ENCODE measurements around the gene PDE6D.
"Not testable (repeated sequence)": the region's sequence is repeated elsewhere in the genome, so short reads cannot be mapped to it uniquely, and the experiment has no call there.

PDE6D gene

DNA sequence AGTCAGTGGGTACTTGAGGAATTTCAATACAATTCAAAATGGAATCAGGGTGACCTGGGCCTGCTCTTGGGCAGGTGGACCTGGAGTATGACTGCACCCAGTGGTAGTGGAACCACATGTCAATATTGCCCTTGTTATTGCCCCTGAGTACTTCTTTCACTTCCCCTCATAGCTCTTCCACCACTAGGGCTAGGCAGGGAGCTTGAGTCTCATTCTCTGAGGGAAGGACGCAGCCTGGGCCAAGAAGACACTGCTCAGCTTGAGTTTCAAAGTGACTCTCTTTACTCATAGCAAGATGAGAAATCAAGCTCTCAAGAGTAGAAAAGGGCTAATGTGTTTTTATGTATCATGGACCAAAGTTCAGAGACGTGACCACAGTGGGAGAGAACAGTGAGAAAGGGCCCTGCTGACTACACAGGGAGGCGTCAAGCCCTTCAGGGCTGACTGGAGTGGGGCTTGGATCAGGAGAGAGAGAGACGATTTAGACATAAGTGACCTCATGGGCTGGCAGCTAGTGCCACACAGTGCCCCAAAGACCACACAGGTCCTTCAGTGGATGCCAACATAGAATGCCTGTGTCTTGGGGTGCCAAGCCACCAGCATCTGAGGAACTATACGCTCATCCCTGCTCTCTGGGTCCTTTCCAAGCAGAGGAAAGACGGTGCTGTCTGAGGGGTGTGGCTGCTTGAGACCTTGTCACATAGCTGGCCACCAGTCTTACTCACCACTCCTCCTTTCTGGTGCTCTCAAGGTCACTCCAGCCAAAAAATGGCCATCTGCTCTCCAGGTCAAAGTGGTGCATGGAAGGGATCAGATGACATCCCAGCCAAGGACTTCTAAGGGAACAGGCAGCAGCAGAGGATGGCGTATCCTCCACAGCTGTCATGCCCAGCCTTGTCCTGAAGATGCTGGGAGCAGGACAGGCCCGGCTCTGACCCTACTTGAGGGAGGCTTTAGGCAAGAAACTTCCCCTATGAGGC, 59.8 kb downstream of the PDE6D start:
- DNase-seq (ENCODE audit: low read depth in 1 of 2, low spot score in 1 of 2): no peak

DNA sequence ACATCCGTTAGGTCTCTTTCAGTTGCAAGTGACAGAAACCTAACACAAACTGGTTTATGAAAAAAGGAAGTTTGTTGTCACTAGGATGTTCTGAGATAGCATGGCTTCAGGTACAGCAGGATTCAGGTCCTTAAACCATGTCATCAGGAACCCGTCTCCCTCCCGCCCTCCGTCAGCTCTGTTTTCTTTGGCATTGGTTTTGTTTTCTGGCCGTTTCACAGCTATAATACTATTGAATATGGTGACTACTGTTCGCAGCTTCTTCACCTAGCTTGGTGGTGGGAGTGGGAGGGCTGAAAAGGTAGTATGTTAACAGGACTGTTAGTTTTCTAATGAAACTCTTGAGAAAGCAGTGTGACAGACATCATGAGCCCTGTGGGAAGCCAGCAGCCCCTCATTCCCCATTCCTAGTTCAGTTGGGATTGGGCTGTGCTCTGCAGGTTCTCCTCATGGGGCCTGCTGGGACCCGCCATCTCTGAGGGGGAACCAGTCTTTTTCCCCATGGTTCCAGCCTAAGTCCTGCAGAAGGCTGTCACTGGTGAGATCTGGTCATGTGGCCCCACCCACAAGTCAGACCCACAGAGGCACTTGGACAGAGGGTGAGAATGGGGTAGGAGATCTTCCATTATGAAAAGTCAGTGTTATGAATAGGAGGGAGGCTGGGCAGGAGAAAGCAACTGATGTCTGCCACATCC, 60.6 kb downstream of the PDE6D start:
- DNase-seq (ENCODE audit: low read depth in 1 of 2, low spot score in 1 of 2): no peak

- DNase-seq (ENCODE audit: low read depth in 1 of 2, low spot score in 1 of 2): no peak
These were observed 62.3 kb downstream of the PDE6D start for GRCh38 chr2:231718799-231719198.

- DNase-seq (ENCODE audit: low read depth in 1 of 2, low spot score in 1 of 2): no peak
These were observed 63.6 kb downstream of the PDE6D start for GRCh38 chr2:231717281-231718171.

GRCh38 chr2:231716666-231717280, 64.3 kb downstream of the PDE6D start:
- DNase-seq (ENCODE audit: low read depth in 1 of 2, low spot score in 1 of 2): no peak

DNA sequence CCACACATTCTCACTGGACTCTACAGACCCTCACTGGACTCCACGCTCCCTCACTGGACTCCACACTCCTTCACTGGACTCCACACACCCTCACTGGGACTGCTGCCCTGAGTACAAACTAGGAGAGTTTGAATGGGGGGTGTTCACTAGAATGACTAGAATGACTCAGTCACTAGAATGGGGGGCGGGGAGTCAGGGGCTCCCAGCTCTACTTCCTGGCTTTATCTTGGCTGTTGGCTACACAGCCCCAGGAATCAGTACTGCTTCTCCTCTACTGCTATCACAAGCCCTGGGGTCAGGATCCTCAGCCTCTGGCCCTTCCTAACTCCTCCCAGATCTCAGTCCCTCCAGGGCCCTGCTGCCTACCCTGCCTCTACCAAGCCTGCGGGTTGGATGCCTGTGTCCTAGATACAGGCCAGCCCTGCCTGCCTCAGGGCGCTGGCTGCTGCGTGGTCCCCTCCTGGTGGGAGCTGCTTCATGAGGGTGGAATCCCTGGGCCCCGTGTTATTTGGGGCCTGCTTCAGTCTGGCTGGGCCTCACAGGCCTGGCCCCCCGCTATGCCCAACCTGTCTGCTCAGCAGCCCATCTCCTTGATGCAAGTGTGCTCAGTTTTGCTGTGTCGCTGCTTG, 65.0 kb downstream of the PDE6D start:
- no peak for DNase-seq (ENCODE audit: low read depth in 1 of 2, low spot score in 1 of 2)

- DNase-seq (ENCODE audit: low read depth in 1 of 2, low spot score in 1 of 2): no peak
These were observed 65.6 kb downstream of the PDE6D start for GRCh38 chr2:231715499-231715837.

- DNase-seq (ENCODE audit: low read depth in 1 of 2, low spot score in 1 of 2): peak; percentile 70 to 75
These were observed 66.2 kb downstream of the PDE6D start for GRCh38 chr2:231714639-231715498.

DNA sequence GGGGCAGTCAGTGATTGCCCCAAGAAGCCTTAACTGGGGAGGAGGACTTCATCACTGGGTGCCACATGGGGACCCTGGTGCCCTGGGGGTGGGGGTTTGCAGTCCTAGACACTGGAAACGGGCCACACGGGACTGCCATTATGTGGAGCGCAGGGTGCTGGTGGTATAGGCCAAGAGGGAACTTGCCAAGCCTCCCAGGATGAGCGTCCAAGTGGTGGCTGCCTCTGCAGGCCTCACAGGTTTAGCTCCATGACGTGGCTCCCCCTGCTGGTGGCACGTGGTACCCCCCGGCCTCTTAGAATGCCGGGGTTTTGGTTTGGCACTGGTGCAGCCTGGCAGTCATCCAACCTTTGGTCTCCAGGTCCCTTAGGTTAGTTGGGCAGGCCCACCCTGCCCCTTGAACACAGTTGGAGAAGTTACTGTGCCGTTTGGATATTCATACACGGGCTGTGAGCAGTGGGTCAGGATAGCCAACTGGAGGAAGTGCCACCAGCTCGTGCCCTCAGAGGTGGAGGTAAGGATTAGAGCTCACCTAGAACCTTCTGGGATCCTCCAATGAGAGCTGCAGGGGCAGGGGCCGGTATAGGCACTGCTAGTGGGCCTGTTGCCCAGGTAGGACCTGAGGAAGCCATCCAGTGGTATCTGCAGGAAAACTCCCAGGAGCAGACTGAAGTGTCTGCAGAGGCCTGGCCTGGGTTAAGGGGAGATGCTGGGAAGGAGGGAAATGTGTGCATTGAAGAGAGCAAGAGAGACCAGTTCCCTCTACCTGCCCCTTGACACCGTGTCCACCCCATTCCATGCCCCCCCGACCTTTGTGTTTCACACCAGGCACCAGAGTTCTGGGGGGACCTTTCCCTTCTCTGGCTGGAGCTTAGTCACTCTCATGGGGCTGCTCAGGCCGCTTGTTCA, 67.1 kb downstream of the PDE6D start:
- DNase-seq (ENCODE audit: low read depth in 1 of 2, low spot score in 1 of 2): peak; percentile 81 to 85

GRCh38 chr2:231713406-231713729, 67.7 kb downstream of the PDE6D start:
- DNase-seq (ENCODE audit: low read depth in 1 of 2, low spot score in 1 of 2): not testable (repeated sequence)

- not testable (repeated sequence) for DNase-seq (ENCODE audit: low read depth in 1 of 2, low spot score in 1 of 2)
These were observed 68.5 kb downstream of the PDE6D start for GRCh38 chr2:231712451-231713021.

GRCh38 chr2:231711677-231712450, 69.2 kb downstream of the PDE6D start:
- no peak for DNase-seq (ENCODE audit: low read depth in 1 of 2, low spot score in 1 of 2)

DNA sequence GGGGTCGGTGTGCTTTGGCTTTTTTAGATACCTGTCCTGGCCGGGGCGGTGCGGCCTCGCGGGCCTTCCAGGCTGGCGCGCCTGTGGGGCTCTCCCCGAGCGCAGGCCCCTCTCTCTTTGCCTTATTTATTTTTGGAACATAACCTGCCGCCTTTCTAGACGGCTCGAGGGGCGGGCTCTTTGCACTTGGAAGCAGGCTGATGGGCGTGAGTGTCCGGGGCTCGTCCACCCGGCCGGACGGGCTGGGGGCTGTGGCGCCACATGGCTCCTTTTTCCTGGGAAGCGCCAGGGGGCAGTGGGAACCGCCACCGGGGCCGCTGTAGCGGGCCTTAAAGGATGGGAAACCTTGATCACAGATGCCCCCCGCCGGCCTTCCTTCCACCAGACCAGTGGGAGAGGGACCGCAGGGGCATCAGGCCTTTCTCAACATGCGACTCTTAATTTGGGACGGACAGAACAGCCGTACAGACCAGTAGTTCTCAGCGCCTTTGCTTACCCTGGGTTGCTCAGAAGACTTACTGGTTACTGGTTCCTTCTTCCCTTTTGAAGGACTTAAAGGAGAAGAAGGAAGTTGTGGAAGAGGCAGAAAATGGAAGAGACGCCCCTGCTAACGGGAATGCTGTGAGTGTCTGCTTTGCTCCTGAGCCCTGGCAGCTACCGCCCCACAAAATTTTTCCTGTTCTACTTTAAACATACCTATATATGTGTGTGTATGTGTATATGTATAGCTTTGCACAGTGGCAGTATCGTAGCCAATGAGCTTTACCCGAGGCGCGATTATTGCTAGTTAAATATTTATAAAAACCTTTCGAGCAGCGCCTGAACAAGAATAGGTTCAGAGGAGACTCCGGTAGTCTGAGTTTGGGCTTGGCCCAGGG, 70.0 kb downstream of the PDE6D start:
- no peak for DNase-seq (ENCODE audit: low read depth in 1 of 2, low spot score in 1 of 2)

GRCh38 chr2:231709981-231710798, 70.9 kb downstream of the PDE6D start:
- peak; percentile 70 to 86 for DNase-seq (ENCODE audit: low read depth in 1 of 2, low spot score in 1 of 2)

DNA sequence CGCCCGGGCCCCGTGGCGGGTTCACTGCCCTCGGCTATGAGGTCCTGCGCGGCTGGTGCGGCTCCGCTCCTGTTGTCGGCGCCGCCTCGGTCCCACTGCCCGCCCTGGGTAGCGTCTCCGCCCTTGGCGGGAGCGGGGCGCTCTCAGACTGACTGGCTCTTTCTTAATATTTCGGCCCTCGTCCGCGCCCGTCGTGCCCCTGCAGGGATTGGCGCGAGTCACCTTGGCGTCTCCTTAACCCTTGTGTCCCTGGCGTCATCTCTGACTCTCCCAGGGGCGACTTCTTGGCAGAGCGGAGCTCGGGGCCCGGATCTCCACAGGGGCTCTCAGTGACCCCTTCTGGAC, 71.5 kb downstream of the PDE6D start:
- no peak for DNase-seq (ENCODE audit: low read depth in 1 of 2, low spot score in 1 of 2)
